K562 (cell line): Measurements from ENCODE around the gene BOLA3. TPM values are rescaled to one million over a fixed set of nuclear protein-coding genes. Genes with fewer than 3 reads are reported as not detected.

Experiments
- BCOR ChIP-seq: fragments of 450-650 bp; IDR thresholded peaks from 2 replicates; pipeline ENCODE4 v1.6.1; 2016
- CBFA2T3 ChIP-seq: fragments of 450-650 bp; IDR thresholded peaks from 2 replicates; pipeline ENCODE4 v1.6.1; 2017
- CCAR2 ChIP-seq: fragments of 200-400 bp; formaldehyde crosslinking; IDR thresholded peaks from 2 replicates; pipeline ENCODE4 v1.6.1; 2017; ENCODE audit warnings: mild to moderate bottlenecking, low read depth, low read length
- CTBP1 ChIP-seq: fragments of 450-650 bp; IDR thresholded peaks from 2 replicates; pipeline ENCODE4 v1.6.1; 2016; ENCODE audit warnings: borderline replicate concordance
- EP300 ChIP-seq: IDR thresholded peaks from 2 replicates; pipeline ENCODE4 v1.6.1; 2012; ENCODE audit warnings: low read length, improper control_type of control experiment
- GATA2 ChIP-seq: sonication (generic); formaldehyde crosslinking; IDR thresholded peaks from 2 replicates; pipeline ENCODE4 v1.4.0; 2020; ENCODE audit warnings: mild to moderate bottlenecking, missing genetic modification reagents
- KDM4B ChIP-seq, 2 experiments: fragments of 450-650 bp in 1 of 2; sonication (generic) in 1 of 2; IDR thresholded peaks; 2 replicates each; pipeline ENCODE4 v1.6.1; 2016 to 2017; ENCODE audit warnings: borderline replicate concordance in 2 of 2, antibody characterized with exemption in 1 of 2, low read depth in 1 of 2, mild to moderate bottlenecking in 1 of 2
- LEF1 ChIP-seq: fragments of 450-650 bp; IDR thresholded peaks from 2 replicates; pipeline ENCODE4 v1.6.1; 2016; ENCODE audit warnings: mild to moderate bottlenecking
- NR3C1 ChIP-seq: sonication (generic); formaldehyde crosslinking; IDR thresholded peaks from 2 replicates; pipeline ENCODE4 v1.8.1; 2022; ENCODE audit warnings: missing genetic modification reagents
- PPARD ChIP-seq: fragments of 250-450 bp; sonication (Bioruptor Pico); IDR thresholded peaks from 2 replicates; pipeline ENCODE4 v1.8.0; 2022; ENCODE audit warnings: inconsistent platforms, mild to moderate bottlenecking, moderate library complexity
- RBM39 ChIP-seq: fragments of 200-400 bp; formaldehyde crosslinking; optimal IDR thresholded peaks from 2 replicates; pipeline ENCODE3; 2018; ENCODE audit warnings: low read depth, low read length
- TAF9B ChIP-seq: fragments of 450-650 bp; IDR thresholded peaks from 2 replicates; pipeline ENCODE4 v1.6.1; 2018; ENCODE audit warnings: mild to moderate bottlenecking; ENCODE audit not compliant: partially characterized antibody
- TBP ChIP-seq: optimal IDR thresholded peaks from 2 replicates; pipeline ENCODE3; 2011; ENCODE audit warnings: low read depth, low read length, improper control_type of control experiment
- ZBTB7A ChIP-seq: IDR thresholded peaks from 2 replicates; pipeline ENCODE4 v1.6.1; 2011; ENCODE audit warnings: low read depth, mild to moderate bottlenecking, low read length, moderate library complexity, borderline replicate concordance; ENCODE audit not compliant: control insufficient read depth
- ZFPM2 ChIP-seq: fragments of 250-450 bp; sonication (Bioruptor Pico); IDR thresholded peaks from 2 replicates; pipeline ENCODE4 v1.5.1; 2022; ENCODE audit warnings: mild to moderate bottlenecking
- ZNF436 ChIP-seq: fragments of 250-450, 450-650 bp; sonication (Bioruptor Pico); formaldehyde crosslinking; IDR thresholded peaks from 2 replicates; pipeline ENCODE4 v1.7.0; 2020; ENCODE audit warnings: mild to moderate bottlenecking
- polyA plus RNA-seq, 8 experiments: library from polyadenylated mRNA; depleted of rRNA in 4 of 8; stranded (reverse) in 5 of 8; unstranded in 3 of 8; fragments of >200 nt; fragmentation: Nextera tagmentation in 2 of 8; fragmentation: Illumina TruSeq in 1 of 8; extraction: Ambion mirVana in 2 of 8; extraction: Trizol in 1 of 8; gene quantifications; 2 replicates each; pipeline versions ENCODE4 v1.2.1 to v1.2.3, GENCODE V29; 2011 to 2014; ENCODE audit warnings: inconsistent platforms in 1 of 8, missing spikeins in 1 of 8
- total RNA-seq, 7 experiments: library from RNA; depleted of rRNA in 6 of 7; stranded (reverse); fragments of >200 nt in 6 of 7; fragmentation: Illumina TruSeq in 2 of 7; extraction: Trizol in 2 of 7; gene quantifications; 2 replicates each; pipeline versions ENCODE4 v1.2.1 to v1.2.3, GENCODE V29; 2011 to 2021; ENCODE audit warnings: low replicate concordance in 1 of 7
- TF ChIP-seq, protein P1 (sequence below), 2 experiments: fragments of 450-650 bp in 1 of 2; sonication (generic) in 1 of 2; formaldehyde crosslinking in 1 of 2; IDR thresholded peaks; 2 replicates each; pipeline versions ENCODE4 v1.7.1 to v1.9.0; 2016 to 2022; ENCODE audit warnings: inconsistent platforms in 1 of 2, mild to moderate bottlenecking in 1 of 2, missing genetic modification reagents in 1 of 2
- TF ChIP-seq, protein P2 (sequence below): sonication (generic); formaldehyde crosslinking; IDR thresholded peaks from 2 replicates; pipeline ENCODE4 v1.5.0; 2020; ENCODE audit warnings: missing genetic modification reagents
- TF ChIP-seq, protein P3 (sequence below): sonication (generic); formaldehyde crosslinking; IDR thresholded peaks from 2 replicates; pipeline ENCODE4 v1.8.0; 2022; ENCODE audit warnings: mild to moderate bottlenecking, missing genetic modification reagents, borderline replicate concordance

Gene BOLA3
- total and polyA plus RNA-seq, 9 of the 15 experiments (the other 6 are each of a cell fraction or from before 2014, with no cell fraction given), result 149 to 619 (median 255) TPM

DNA sequence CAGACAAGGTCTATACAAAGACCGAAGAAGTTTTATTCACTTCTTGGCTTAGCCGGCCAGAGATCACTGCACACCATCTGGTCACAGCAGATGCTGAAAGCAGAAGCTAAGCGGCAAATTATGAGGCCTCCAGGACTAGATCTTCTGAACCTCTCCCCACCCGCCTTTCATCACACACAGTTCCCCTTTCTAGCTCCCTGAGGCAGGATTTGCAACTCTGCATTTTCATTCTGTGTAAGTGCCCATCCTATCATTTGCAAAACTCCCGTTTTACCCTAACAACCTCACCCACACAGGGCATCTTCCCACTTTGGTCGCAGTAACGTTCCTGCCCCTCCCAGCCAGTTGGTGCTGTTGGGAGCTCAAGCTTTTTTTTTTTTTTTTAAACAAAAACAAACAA is 34.0 kb upstream of the BOLA3 start (continued):
- no peak for TF ChIP-seq ZFPM2 (CRISPR knock-in tag)
- no peak for TF ChIP-seq ZNF436 (CRISPR knock-in tag)
- 0 out of 2 replicates have a peak, but pooled peaks have one; percentile 35 for TF ChIP-seq BCOR
- TF ChIP-seq EP300, result peak; percentile 13; the same call in 1 of the 2 replicates
- TF ChIP-seq NR3C1 (CRISPR knock-in tag), result no peak
- TF ChIP-seq LEF1, result peak; percentile 80
- TF ChIP-seq KDM4B (IDR thresholded peaks at IDR 0.05; ENCODE audit: borderline replicate concordance in 2 of 2, low read depth in 1 of 2), result 0 out of 4 replicates have a peak, but pooled peaks of 1 of the 2 experiments have one; percentile 43
- peak; percentile 67 for TF ChIP-seq CBFA2T3
- TF ChIP-seq TBP, result peak; percentile 41
- TF ChIP-seq GATA2 (CRISPR knock-in tag), result peak; percentile 60
- TF ChIP-seq, protein P1, sequence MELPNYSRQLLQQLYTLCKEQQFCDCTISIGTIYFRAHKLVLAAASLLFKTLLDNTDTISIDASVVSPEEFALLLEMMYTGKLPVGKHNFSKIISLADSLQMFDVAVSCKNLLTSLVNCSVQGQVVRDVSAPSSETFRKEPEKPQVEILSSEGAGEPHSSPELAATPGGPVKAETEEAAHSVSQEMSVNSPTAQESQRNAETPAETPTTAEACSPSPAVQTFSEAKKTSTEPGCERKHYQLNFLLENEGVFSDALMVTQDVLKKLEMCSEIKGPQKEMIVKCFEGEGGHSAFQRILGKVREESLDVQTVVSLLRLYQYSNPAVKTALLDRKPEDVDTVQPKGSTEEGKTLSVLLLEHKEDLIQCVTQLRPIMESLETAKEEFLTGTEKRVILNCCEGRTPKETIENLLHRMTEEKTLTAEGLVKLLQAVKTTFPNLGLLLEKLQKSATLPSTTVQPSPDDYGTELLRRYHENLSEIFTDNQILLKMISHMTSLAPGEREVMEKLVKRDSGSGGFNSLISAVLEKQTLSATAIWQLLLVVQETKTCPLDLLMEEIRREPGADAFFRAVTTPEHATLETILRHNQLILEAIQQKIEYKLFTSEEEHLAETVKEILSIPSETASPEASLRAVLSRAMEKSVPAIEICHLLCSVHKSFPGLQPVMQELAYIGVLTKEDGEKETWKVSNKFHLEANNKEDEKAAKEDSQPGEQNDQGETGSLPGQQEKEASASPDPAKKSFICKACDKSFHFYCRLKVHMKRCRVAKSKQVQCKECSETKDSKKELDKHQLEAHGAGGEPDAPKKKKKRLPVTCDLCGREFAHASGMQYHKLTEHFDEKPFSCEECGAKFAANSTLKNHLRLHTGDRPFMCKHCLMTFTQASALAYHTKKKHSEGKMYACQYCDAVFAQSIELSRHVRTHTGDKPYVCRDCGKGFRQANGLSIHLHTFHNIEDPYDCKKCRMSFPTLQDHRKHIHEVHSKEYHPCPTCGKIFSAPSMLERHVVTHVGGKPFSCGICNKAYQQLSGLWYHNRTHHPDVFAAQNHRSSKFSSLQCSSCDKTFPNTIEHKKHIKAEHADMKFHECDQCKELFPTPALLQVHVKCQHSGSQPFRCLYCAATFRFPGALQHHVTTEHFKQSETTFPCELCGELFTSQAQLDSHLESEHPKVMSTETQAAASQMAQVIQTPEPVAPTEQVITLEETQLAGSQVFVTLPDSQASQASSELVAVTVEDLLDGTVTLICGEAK (IDR thresholded peaks at IDR 0.05), result no peak
- TF ChIP-seq, protein P1 (CRISPR knock-in tag; IDR thresholded peaks at IDR 0.05), result no peak
- TF ChIP-seq TAF9B, result no peak
- TF ChIP-seq PPARD (CRISPR knock-in tag), result no peak
- TF ChIP-seq ZBTB7A, result no peak
- no peak for TF ChIP-seq CCAR2
- TF ChIP-seq, protein P2, sequence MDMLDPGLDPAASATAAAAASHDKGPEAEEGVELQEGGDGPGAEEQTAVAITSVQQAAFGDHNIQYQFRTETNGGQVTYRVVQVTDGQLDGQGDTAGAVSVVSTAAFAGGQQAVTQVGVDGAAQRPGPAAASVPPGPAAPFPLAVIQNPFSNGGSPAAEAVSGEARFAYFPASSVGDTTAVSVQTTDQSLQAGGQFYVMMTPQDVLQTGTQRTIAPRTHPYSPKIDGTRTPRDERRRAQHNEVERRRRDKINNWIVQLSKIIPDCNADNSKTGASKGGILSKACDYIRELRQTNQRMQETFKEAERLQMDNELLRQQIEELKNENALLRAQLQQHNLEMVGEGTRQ (CRISPR knock-in tag), result no peak
- no peak for TF ChIP-seq RBM39
- TF ChIP-seq CTBP1, result peak; percentile 86
- TF ChIP-seq, protein P3, sequence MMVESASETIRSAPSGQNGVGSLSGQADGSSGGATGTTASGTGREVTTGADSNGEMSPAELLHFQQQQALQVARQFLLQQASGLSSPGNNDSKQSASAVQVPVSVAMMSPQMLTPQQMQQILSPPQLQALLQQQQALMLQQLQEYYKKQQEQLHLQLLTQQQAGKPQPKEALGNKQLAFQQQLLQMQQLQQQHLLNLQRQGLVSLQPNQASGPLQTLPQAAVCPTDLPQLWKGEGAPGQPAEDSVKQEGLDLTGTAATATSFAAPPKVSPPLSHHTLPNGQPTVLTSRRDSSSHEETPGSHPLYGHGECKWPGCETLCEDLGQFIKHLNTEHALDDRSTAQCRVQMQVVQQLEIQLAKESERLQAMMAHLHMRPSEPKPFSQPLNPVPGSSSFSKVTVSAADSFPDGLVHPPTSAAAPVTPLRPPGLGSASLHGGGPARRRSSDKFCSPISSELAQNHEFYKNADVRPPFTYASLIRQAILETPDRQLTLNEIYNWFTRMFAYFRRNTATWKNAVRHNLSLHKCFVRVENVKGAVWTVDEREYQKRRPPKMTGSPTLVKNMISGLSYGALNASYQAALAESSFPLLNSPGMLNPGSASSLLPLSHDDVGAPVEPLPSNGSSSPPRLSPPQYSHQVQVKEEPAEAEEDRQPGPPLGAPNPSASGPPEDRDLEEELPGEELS (CRISPR knock-in tag), result no peak
